Stimulated activated effector memory CD8-positive, alpha-beta T cell treated with anti-CD3 and anti-CD28 coated beads, Interleukin-12 subunit alpha, Interleukin-12 subunit beta, amount 100 ng/mL, for 72 hours (primary cell): ENCODE data around the gene PDE2A.
A peak's percentile ranks its signal among the peaks of the same experiment; 100 is the strongest.

Experiments used
- ATAC-seq: fragments of 150-1000 bp; cut with Tn5 transposase; 2 replicates; pipeline ENCODE4 v1.10.0; 2021
- DNase-seq, 2 donors: peaks; one replicate each; pipeline ENCODE4 v3.0.0; 2021 to 2022; ENCODE audit warnings: low spot score in 2 of 2
- H3K27ac Mint-ChIP-seq: one replicate; pipeline ENCODE4 v1.8.0; 2022; ENCODE audit warnings: mild to moderate bottlenecking, mixed read lengths
- H3K36me3 Mint-ChIP-seq: one replicate; pipeline ENCODE4 v1.8.0; 2022; ENCODE audit warnings: mild to moderate bottlenecking, mixed read lengths
- H3K4me1 Mint-ChIP-seq: one replicate; pipeline ENCODE4 v1.8.0; 2022; ENCODE audit warnings: mixed read lengths
- H3K4me3 Mint-ChIP-seq: one replicate; pipeline ENCODE4 v1.8.0; 2022; ENCODE audit warnings: mild to moderate bottlenecking, mixed read lengths
- H3K9me3 Mint-ChIP-seq: one replicate; pipeline ENCODE4 v1.8.0; 2022; ENCODE audit warnings: mixed read lengths

Gene PDE2A

DNA sequence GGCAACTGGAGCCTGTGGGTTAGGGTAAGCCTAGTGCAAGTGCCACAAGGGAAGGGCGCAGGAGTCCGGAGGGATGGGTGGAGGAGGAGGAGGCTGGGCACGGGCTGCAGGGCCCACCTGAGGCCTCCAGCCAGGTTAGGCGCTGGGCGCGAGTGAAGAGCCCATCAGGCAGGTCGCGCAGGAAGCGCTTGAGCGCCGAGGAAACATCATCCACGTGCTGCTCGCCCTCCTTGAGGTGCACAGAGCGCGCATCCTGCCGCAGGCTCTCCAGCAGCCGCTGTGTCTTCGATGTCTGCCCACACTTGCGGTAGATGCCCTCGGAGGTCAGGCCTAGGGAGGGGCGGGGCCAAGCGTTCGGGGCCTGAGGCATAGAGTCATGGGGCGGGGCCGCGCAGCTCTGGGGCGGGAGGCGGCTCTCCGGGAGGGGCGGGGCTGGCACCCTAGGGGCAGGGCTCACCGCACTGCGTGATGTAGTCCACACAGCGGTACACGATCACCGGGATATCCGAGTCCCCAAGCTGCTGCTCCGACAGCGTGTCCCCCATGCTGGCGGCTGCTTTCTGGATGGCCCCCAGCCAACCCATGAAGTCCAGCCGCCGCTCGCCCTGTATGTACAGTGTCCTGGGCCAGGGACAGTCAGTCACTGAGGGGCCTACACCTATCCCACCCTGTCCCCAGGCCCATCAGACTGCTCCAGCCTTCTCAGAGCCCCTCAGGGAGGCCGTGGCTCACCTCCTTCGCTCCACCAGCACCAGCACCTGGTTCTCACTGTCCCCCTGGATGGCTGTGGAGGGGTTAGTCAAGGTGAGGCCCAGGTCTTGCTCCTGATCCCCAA is 22.9 kb upstream of the PDE2A start:
- no peaks in the 10 kb centered on the region for H3K9me3 Mint-ChIP-seq
- ATAC-seq (peak; percentile 34), DNase-seq (no peak)
- no peak overlapping the region for H3K27ac Mint-ChIP-seq
- H3K36me3 Mint-ChIP-seq = peaks cover 94% of the 10 kb centered on the region
- H3K4me3 Mint-ChIP-seq = no peak overlapping the region
- H3K4me1 Mint-ChIP-seq = peaks cover 36% of the 10 kb centered on the region

DNA sequence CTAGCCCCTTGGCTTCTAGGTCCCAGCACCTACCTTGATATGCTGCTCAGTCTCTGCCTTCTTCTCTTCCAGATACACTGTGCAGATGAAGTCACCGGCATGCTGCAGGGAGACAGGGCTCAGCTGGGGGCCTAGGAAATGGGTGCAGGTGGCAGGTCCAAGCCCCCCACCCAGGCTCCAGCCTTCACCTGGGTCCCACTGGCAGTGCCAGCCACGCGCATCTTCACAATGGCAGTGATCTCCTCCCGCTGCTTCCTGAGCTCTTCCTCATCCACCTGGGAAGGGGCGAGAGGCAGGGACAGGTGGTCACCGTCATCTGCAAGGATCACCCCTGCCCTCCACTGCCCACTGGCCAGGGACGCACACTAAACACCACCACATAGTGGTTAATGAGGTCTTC is 21.1 kb upstream of the PDE2A start:
- ATAC-seq = no peak
- DNase-seq = no peak
- no peak overlapping the region for H3K4me3 Mint-ChIP-seq
- H3K4me1 Mint-ChIP-seq = peaks cover 45% of the 10 kb centered on the region
- H3K27ac Mint-ChIP-seq = peak overlapping the region; percentile 79
- peaks cover 92% of the 10 kb centered on the region for H3K36me3 Mint-ChIP-seq
- no peaks in the 10 kb centered on the region for H3K9me3 Mint-ChIP-seq

GRCh38 chr11:72693271-72693968 is 19.2 kb upstream of the PDE2A start:
- H3K4me1 Mint-ChIP-seq = peaks cover 41% of the 10 kb centered on the region
- peak overlapping the region; percentile 79 for H3K27ac Mint-ChIP-seq
- no peak overlapping the region for H3K4me3 Mint-ChIP-seq
- H3K36me3 Mint-ChIP-seq = peaks cover 92% of the 10 kb centered on the region
- ATAC-seq = no peak
- no peak for DNase-seq
- no peaks in the 10 kb centered on the region for H3K9me3 Mint-ChIP-seq

GRCh38 chr11:72692498-72693237 is 18.4 kb upstream of the PDE2A start:
- ATAC-seq = no peak

GRCh38 chr11:72690166-72690565 is 15.9 kb upstream of the PDE2A start:
- Mint-ChIP-seq H3K27ac (peak overlapping the region; percentile 60), H3K9me3 (no peaks in the 10 kb centered on the region), H3K4me3 (no peak overlapping the region), H3K4me1 (peaks cover 65% of the 10 kb centered on the region), H3K36me3 (peaks cover 94% of the 10 kb centered on the region)
- DNase-seq = no peak
- ATAC-seq = no peak

More at GRCh38 chr11:72692498-72693237, 18.4 kb upstream of the PDE2A start:
- Mint-ChIP-seq H3K4me1 (peaks cover 46% of the 10 kb centered on the region), H3K9me3 (no peaks in the 10 kb centered on the region), H3K36me3 (peaks cover 92% of the 10 kb centered on the region), H3K4me3 (no peak overlapping the region), H3K27ac (peak overlapping the region; percentile 67)
- no peak for DNase-seq

DNA sequence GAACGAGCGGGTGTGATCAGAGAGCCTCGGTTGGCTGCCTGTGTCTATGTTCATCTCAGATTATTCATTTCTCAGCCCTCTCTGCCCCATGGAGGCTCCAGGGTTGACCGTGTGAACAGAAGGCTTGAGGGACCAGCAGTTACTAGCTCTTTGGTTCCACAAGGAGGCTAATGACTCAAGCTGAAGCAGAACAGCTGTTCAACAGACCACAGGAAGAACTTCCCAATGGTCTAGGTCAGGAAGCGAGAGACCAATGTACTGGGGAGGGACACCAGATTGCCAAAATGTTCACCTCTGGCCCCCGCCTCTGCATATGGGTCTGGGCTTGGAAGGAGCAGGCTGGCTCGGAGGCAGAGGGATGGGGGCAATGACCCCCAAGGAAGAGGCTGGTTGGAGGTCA is 14.7 kb upstream of the PDE2A start:
- Mint-ChIP-seq H3K4me3 (no peak overlapping the region), H3K9me3 (no peaks in the 10 kb centered on the region), H3K4me1 (peaks cover 65% of the 10 kb centered on the region), H3K27ac (peak overlapping the region; percentile 85), H3K36me3 (peaks cover 92% of the 10 kb centered on the region)
- ATAC-seq = no peak
- DNase-seq = no peak

DNA sequence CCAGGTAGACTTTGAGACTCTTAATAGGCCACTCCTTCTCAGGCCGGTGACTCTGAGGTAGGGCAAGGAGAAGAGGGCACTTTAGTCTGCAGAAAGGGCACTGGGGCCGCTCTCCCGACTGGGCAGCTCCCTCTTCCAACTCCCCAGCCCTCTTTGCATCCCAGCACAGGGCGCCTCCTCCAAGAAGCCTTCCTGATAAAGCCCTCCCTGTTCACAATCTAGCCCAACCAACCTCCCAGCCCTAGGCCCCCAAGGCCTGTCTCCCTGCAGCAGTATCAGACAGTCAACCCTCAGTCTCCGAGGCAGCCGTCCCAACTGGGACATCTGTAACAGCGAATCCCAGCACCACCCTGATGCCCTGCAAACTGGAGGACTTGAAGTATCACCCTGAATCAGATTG is 14.3 kb upstream of the PDE2A start:
- peaks cover 68% of the 10 kb centered on the region for H3K4me1 Mint-ChIP-seq
- H3K36me3 Mint-ChIP-seq = peaks cover 92% of the 10 kb centered on the region
- DNase-seq = no peak
- peak overlapping the region; percentile 85 for H3K27ac Mint-ChIP-seq
- no peak for ATAC-seq
- no peak overlapping the region for H3K4me3 Mint-ChIP-seq
- H3K9me3 Mint-ChIP-seq = no peaks in the 10 kb centered on the region

DNA sequence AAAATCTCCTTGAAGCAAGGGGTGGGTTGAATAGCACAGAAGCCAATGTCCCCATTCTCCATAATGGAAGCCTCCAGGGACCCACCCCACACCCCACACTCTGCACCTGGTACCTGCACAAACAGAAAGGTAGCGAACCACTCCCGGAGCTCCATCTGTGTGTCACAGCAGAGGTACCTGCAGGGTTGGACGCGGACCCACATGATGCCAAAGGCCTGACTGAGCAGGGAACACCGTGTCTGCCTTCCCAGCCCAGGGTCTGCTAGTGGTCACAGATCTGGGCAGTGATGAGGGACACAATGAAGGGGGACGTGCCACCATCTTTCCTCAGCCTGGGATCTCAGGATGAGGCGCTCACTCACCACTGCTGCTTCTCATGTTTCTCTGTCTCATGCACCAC is 13.1 kb upstream of the PDE2A start:
- Mint-ChIP-seq H3K4me1 (peaks cover 71% of the 10 kb centered on the region), H3K9me3 (no peaks in the 10 kb centered on the region), H3K4me3 (peak overlapping the region; percentile 13), H3K27ac (peak overlapping the region; percentile 85), H3K36me3 (peaks cover 95% of the 10 kb centered on the region)
- DNase-seq (no peak), ATAC-seq (no peak)

GRCh38 chr11:72686639-72687220 is 12.5 kb upstream of the PDE2A start:
- no peak for DNase-seq
- no peaks in the 10 kb centered on the region for H3K9me3 Mint-ChIP-seq

DNA sequence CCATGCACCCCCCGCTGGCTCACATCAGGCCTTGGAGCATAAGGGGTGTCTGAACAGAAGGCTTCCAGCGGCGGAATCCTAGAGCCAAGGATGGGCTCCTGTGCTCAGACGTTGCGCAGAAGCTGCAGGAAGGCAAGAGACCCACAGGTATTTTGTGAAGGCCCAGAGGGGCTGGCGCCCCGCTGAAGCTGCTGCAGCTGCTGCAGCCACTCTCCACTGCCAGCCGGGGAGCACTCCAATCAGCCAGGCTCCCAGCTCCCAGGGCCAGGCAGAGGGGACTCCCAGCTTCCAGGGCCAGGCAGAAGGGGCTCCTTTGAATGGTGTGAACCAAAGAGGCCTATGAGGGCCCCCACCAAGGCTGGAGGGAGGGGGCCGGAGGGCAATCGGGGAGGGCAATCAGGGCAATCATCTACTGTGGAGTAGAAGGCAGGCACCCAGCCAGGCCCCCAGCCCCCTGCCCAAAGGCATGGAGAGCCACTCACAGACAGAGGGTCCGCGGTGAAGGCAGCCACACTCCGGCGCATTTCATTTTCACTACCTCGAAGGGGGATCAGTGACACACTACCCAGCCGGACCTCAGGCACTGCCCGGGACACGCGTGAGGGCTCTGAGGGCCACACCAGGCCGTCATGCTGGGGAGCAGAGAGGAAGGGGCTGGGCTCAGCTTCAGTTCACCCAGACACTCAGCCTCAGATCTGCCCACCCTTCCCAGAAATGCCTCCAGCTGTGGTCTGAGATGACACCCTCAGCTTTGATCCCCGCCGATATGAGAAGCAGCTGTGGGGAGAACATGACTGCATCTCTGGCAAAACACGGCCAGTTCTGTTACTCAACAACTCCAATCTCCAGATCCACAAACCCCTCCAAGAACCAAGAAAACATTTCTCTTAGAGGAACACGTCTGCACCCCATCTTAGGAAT is 11.6 kb upstream of the PDE2A start:
- Mint-ChIP-seq H3K36me3 (peaks cover 93% of the 10 kb centered on the region), H3K27ac (peak overlapping the region; percentile 85), H3K4me3 (peak overlapping the region; percentile 13), H3K4me1 (peaks cover 78% of the 10 kb centered on the region), H3K9me3 (no peaks in the 10 kb centered on the region)
- ATAC-seq = peak; percentile 59
- DNase-seq = peak in 1 of 2 donors; percentile 68

More at GRCh38 chr11:72686639-72687220, 12.5 kb upstream of the PDE2A start:
- peak overlapping the region; percentile 85 for H3K27ac Mint-ChIP-seq
- peaks cover 94% of the 10 kb centered on the region for H3K36me3 Mint-ChIP-seq
- ATAC-seq = peak; percentile 4
- H3K4me1 Mint-ChIP-seq = peaks cover 77% of the 10 kb centered on the region
- H3K4me3 Mint-ChIP-seq = peak overlapping the region; percentile 13

DNA sequence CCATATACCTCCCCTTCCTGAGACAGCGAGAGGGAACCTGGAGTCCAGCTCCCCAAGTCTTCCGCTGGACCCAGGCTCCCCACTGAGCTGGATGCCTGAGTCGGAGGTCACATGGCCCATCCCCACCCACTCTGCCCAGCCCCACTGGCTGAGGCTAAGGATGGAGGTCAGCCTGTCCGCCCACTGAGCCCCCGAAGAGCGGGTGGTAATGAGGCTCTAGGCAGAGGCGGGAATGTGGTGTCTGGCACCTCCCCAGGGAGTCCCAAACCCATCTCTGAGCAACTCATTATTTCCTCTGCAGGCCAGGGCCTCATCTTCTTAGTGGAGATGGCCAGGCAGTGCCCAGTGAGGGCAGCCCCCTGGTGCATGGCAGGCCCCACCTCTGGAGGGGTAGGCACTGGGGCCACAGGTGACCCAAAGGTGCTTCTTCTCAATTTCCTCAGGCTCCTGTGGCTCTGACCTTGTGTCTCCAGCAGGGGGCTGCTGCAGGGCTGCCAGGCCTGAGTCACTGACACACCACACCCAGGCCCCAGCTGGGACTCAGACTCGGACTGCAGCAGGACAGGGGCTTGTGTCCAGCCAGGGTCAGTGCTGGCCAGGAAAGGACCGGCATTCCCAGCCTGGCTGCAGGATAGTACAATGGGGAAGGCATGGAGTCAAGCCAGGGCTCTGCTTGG is 10.2 kb upstream of the PDE2A start:
- peaks cover 72% of the 10 kb centered on the region for H3K4me1 Mint-ChIP-seq
- H3K36me3 Mint-ChIP-seq = peaks cover 95% of the 10 kb centered on the region
- ATAC-seq = peak; percentile 73
- peak; percentile 39 to 78 for DNase-seq
- no peak overlapping the region for H3K4me3 Mint-ChIP-seq
- H3K27ac Mint-ChIP-seq = peak overlapping the region; percentile 85
- no peaks in the 10 kb centered on the region for H3K9me3 Mint-ChIP-seq

DNA sequence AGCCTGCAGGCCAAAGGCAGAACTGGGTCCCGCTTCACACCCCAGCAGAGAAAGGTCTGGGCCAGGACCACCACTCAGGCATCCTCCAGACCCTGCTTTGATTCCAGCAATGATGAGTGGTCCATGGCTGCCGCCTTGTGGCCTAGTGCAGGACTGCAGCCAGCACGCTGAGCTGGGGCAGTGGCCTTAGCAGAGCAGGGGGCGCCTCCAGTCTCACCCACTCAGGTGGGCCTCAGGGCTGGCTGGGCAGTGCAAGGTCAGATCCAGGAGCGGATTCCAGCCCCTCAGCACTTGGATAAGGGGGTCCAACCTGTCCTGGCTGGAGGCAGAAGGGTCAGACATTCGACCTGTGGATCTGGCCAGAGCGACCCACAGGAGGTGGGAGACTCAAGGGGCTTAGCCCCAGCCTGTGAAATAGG is 9.6 kb upstream of the PDE2A start:
- peaks cover 94% of the 10 kb centered on the region for H3K36me3 Mint-ChIP-seq
- H3K9me3 Mint-ChIP-seq = no peaks in the 10 kb centered on the region
- peak overlapping the region; percentile 71 for H3K27ac Mint-ChIP-seq
- H3K4me3 Mint-ChIP-seq = no peak overlapping the region
- H3K4me1 Mint-ChIP-seq = peaks cover 76% of the 10 kb centered on the region
- ATAC-seq (peak; percentile 60), DNase-seq (peak; percentile 72 to 89)

DNA sequence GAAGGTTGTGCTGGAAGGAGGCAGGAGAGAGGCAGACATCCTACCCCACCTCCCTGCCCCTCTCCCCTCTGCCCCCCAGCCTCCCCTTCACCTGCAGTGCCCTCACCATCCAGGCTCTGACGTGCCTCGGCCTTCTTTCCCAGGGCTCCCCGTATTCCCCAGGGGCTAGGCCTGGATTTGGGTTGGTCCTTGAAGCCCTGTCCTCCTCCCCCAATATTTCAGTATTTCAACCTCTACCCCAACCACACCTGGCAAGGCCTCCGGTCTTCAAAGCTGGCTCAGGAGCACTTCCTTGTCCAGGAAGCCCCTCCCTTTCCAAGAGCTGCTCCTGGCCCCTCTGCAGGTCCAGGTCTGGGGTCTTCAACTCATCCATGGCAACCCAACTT is 8.6 kb upstream of the PDE2A start:
- Mint-ChIP-seq H3K4me1 (peaks cover 75% of the 10 kb centered on the region), H3K27ac (peak overlapping the region; percentile 93), H3K4me3 (no peak overlapping the region), H3K9me3 (no peaks in the 10 kb centered on the region), H3K36me3 (peaks cover 85% of the 10 kb centered on the region)
- ATAC-seq = no peak
- DNase-seq = no peak
